ENCODE measurements around the gene ABHD14A.

ABHD14A gene

DNA sequence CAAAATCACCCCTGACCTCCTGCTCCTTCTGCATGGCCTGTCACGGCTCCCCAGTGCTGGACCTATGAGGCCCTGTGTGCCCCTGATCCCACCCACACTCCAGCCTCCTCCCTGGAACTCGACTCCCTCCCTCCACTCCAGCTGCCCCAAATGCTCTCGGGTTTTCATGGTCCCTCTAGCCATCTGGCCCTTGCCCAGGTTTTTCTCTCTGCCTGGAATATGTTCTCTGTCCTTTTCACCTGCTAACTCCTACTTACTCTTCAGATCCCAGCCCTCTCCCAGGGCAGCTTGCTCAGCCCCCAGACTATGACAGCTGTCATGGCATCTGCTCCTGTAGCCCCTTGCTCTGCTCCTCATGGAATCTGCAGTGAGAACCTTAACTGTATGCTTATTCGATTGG lies 51.2 kb downstream of the ABHD14A start:
- TF ChIP-seq, protein P1, sequence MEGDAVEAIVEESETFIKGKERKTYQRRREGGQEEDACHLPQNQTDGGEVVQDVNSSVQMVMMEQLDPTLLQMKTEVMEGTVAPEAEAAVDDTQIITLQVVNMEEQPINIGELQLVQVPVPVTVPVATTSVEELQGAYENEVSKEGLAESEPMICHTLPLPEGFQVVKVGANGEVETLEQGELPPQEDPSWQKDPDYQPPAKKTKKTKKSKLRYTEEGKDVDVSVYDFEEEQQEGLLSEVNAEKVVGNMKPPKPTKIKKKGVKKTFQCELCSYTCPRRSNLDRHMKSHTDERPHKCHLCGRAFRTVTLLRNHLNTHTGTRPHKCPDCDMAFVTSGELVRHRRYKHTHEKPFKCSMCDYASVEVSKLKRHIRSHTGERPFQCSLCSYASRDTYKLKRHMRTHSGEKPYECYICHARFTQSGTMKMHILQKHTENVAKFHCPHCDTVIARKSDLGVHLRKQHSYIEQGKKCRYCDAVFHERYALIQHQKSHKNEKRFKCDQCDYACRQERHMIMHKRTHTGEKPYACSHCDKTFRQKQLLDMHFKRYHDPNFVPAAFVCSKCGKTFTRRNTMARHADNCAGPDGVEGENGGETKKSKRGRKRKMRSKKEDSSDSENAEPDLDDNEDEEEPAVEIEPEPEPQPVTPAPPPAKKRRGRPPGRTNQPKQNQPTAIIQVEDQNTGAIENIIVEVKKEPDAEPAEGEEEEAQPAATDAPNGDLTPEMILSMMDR (IDR thresholded peaks at IDR 0.05; ENCODE audit: control insufficient read depth, extremely low read depth, insufficient read depth), result no peak
- H3K4me3 ChIP-seq (ENCODE audit: low read depth, low read length), result no peak overlapping the region
- DNase-seq (ENCODE audit: low read depth), result no peak

DNA sequence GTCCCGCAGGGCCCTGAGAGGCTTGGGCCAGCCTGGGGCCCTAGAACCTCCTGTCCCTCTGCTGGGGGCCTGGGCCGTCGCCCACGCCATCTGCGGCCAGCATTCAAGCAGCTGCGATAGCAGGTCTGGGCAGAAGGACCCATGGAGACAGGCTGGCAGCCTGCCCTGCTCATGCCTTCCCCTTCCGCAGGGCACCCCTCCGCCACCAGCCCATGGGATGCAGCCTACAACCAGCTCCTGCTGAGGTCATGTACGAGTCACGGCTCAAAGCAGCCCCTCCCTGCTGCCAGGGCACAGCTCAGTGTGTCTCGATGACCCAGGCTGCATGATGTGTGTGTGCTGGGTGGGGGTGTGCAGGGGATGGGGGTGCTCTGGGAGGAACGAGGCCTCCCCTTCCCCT lies 53.7 kb downstream of the ABHD14A start:
- DNase-seq (ENCODE audit: low read depth), result no peak
- H3K4me3 ChIP-seq (ENCODE audit: low read depth, low read length), result no peak overlapping the region
- TF ChIP-seq, protein P1 (IDR thresholded peaks at IDR 0.05; ENCODE audit: control insufficient read depth, extremely low read depth, insufficient read depth), result no peak

DNA sequence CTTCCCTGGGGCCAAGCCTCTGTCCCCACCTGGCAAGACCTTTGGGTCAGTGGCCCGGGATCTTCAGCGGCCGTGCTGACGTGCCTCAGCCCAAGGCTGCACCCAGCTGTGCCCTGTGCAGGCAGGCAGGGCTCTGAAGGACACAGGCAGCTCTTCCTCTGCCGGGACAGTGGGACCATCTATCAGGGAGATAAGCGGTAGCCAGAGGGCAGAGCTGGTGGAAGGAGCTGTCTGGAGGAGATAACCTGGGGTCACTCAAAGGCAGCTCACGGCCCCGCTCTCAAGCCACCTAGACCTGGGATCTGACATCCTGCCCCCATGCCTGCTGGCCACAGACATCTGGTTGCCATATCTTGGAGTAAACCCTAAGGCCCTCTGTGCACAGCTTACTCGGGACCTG lies 54.2 kb downstream of the ABHD14A start:
- no peak for DNase-seq (ENCODE audit: low read depth)
- TF ChIP-seq, protein P1 (IDR thresholded peaks at IDR 0.05; ENCODE audit: control insufficient read depth, extremely low read depth, insufficient read depth), result no peak
- H3K4me3 ChIP-seq (ENCODE audit: low read depth, low read length), result no peak overlapping the region

DNA sequence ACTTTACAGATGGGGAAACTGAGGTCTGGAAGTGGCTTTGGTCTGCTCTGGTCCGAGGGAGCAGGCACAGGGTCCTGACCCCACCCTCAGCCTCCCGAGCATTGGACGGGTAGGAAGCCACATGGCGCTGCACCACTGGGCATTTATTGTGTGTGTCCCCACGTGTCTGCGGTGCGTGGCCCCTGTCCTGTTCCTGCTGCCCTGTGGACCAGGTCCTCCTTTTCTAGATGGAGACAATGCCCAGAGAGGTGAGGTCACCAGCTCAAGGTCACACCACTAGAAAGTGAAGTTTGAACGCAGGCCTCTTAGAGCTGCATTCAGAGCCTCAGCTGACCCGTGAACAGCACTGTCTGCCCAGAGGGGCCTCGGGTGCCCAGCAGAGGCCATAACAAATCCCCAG lies 54.7 kb downstream of the ABHD14A start:
- DNase-seq (ENCODE audit: low read depth), result no peak
- TF ChIP-seq, protein P1 (IDR thresholded peaks at IDR 0.05; ENCODE audit: control insufficient read depth, extremely low read depth, insufficient read depth), result no peak
- no peak overlapping the region for H3K4me3 ChIP-seq (ENCODE audit: low read depth, low read length)

All from LNCaP clone FGC (cell line).